ENCODE measurements around the gene COL6A3. TPM values are rescaled to one million over a fixed set of nuclear protein-coding genes. Genes with fewer than 3 reads are reported as not detected.

The COL6A3 gene
- total RNA-seq, 1 experiment from 2014 or later = 45.0 TPM

DNA sequence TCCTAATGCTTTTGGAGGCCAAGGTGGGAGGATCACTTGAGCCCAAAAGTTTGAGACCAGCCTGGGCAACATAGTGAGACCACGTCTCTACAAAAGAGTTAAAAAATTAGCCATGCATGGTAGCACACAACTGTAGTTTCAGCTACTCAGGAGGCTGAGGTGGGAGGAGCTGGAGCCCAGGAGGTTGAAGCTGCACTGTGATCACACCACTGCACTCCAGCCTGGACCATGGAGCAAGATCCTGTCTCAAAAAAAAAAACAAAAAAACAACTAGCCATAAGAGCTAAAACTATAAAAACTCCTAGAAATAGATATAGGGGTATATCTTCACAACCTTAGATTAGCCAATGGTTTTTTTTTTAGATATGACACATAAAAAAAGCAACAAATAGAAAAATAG, 16.9 kb upstream of the COL6A3 start:
- intact Hi-C loops (cut with micrococcal nuclease) = loop anchor here (5.0 kb wide), 1 partner anchor 56 kb away; the partner anchor contains the start of gene MLPH
- Histone ChIP-seq H4K20me1 (ENCODE audit: low read length) (no peaks in the 10 kb centered on the region), H3K79me2 (ENCODE audit: low read length) (peaks cover 30% of the 10 kb centered on the region), H3F3A (ENCODE audit: low read length, unreplicated experiment) (peaks cover 28% of the 10 kb centered on the region), H3K27ac (ENCODE audit: low read length) (peak overlapping the region; percentile 100), H3K9me2 (replicated peaks; ENCODE audit: low read length) (no peaks in the 10 kb centered on the region), H2AFZ (ENCODE audit: low read length) (no peak overlapping the region), H3K9me3 (ENCODE audit: low read length) (no peaks in the 10 kb centered on the region), H3K4me3 (ENCODE audit: low read length) (no peak overlapping the region), H3K9ac (ENCODE audit: low read length) (peak overlapping the region; percentile 87), H3K36me3 (ENCODE audit: low read depth, low read length) (no peaks in the 10 kb centered on the region), H3K4me1 (ENCODE audit: insufficient read depth, low read length) (peaks cover 62% of the 10 kb centered on the region), H3K27me3 (ENCODE audit: low read length) (no peaks in the 10 kb centered on the region), H3K4me2 (ENCODE audit: low read length) (peak overlapping the region; percentile 49)
- BruUV-seq (replicated peaks) = no TSS peak
- no peak for DNase-seq
- TF ChIP-seq, protein P1, sequence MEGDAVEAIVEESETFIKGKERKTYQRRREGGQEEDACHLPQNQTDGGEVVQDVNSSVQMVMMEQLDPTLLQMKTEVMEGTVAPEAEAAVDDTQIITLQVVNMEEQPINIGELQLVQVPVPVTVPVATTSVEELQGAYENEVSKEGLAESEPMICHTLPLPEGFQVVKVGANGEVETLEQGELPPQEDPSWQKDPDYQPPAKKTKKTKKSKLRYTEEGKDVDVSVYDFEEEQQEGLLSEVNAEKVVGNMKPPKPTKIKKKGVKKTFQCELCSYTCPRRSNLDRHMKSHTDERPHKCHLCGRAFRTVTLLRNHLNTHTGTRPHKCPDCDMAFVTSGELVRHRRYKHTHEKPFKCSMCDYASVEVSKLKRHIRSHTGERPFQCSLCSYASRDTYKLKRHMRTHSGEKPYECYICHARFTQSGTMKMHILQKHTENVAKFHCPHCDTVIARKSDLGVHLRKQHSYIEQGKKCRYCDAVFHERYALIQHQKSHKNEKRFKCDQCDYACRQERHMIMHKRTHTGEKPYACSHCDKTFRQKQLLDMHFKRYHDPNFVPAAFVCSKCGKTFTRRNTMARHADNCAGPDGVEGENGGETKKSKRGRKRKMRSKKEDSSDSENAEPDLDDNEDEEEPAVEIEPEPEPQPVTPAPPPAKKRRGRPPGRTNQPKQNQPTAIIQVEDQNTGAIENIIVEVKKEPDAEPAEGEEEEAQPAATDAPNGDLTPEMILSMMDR (conservative IDR thresholded peaks at IDR 0.05; ENCODE audit: low read depth, low read length) = no peak
- TF ChIP-seq EZH2phosphoT487 (IDR thresholded peaks at IDR 0.05; ENCODE audit: borderline replicate concordance, low read length) = no peak
- TF ChIP-seq EZH2 (IDR thresholded peaks at IDR 0.05; ENCODE audit: low read length, unreplicated experiment) = no peak
- no peak for ATAC-seq
- ChIA-PET CTCF (interaction anchor here (0.6 kb wide), 1 partner anchor 12 kb away, joined by 3 read pairs; no protein-coding TSS in a partner anchor), POLR2A (ENCODE audit: unreplicated experiment) (no interaction called here)

DNA sequence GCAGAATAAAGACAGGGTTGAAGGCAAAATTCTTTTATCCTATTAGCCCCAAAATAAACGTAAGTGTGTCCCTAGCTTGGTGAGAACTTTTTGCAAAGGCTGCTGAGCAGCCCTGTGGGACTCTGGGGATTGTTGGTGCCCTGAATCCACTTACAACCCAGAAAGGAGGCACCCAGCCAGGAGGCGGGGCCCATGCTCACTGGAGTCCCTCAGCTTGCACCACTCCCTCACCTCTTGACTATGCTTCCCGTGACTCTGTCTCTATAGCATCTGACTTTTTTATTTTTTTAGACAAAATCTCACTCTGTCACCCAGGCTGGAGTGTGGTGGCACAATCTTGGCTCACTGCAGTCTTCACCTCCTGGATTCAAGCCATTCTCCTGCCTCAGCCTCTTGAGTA, 15.8 kb upstream of the COL6A3 start:
- ATAC-seq (no peak), DNase-seq (no peak)
- H3K9me2 ChIP-seq (replicated peaks; ENCODE audit: low read length) = no peaks in the 10 kb centered on the region
- peaks cover 28% of the 10 kb centered on the region for H3F3A ChIP-seq (ENCODE audit: low read length, unreplicated experiment)
- no TSS peak for BruUV-seq (replicated peaks)
- no peaks in the 10 kb centered on the region for H3K36me3 ChIP-seq (ENCODE audit: low read depth, low read length)
- ChIA-PET CTCF (no interaction called here), POLR2A (ENCODE audit: unreplicated experiment) (interaction anchor here (0.5 kb wide), 1 partner anchor 52 kb away, joined by 3 read pairs; no protein-coding TSS in a partner anchor)
- no peak overlapping the region for H3K4me3 ChIP-seq (ENCODE audit: low read length)
- H3K9me3 ChIP-seq (ENCODE audit: low read length) = no peaks in the 10 kb centered on the region
- H3K79me2 ChIP-seq (ENCODE audit: low read length) = peaks cover 26% of the 10 kb centered on the region
- no peak overlapping the region for H3K4me2 ChIP-seq (ENCODE audit: low read length)
- intact Hi-C loops (cut with micrococcal nuclease) = loop anchor here (5.0 kb wide), 1 partner anchor 58 kb away; the partner anchor contains the start of gene MLPH
- TF ChIP-seq EZH2phosphoT487 (IDR thresholded peaks at IDR 0.05; ENCODE audit: borderline replicate concordance, low read length) (no peak), EZH2 (IDR thresholded peaks at IDR 0.05; ENCODE audit: low read length, unreplicated experiment) (no peak)
- H2AFZ ChIP-seq (ENCODE audit: low read length) = no peak overlapping the region
- H3K27me3 ChIP-seq (ENCODE audit: low read length) = no peaks in the 10 kb centered on the region
- peak overlapping the region; percentile 100 for H3K27ac ChIP-seq (ENCODE audit: low read length)
- H3K4me1 ChIP-seq (ENCODE audit: insufficient read depth, low read length) = peaks cover 51% of the 10 kb centered on the region
- no peaks in the 10 kb centered on the region for H4K20me1 ChIP-seq (ENCODE audit: low read length)
- peak overlapping the region; percentile 87 for H3K9ac ChIP-seq (ENCODE audit: low read length)

DNA sequence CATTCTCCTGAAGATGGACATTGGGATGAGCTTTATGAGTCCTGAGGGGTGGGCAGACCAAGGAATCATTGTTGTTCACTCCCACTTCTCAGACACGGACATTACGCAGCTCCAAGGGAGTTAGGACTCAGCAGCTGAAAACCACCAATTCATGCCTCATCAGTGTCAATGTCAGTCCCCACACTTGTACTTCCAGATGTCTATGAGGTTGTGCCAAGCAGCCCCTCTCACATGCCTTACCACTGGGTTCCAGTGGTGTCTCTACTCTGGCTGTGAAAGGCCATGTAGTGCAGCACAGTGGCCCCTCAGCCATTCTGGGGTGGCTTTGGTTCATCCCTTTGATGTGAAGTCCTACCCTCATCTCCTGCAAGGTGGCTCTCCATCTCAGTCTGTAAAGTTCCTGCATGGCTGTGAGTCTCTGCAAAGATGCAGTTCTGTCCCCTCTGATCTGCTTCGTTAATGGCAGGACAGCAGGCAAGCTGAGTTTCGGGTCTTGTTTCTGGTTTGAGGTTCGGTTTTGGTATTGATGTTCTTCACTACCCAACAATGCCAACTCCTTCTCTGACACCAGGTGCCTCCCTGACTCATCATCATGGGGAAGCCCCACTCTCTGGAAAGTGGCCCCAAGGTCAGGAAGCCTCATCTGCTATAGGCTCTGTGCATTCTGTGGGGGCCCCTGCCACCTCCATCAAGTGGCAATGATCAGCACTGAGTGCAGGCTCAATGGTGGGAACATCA, 14.0 kb upstream of the COL6A3 start:
- TF ChIP-seq, protein P1 (conservative IDR thresholded peaks at IDR 0.05; ENCODE audit: low read depth, low read length) = no peak
- no peak for TF ChIP-seq EZH2phosphoT487 (IDR thresholded peaks at IDR 0.05; ENCODE audit: borderline replicate concordance, low read length)
- Histone ChIP-seq H3K27me3 (ENCODE audit: low read length) (no peaks in the 10 kb centered on the region), H4K20me1 (ENCODE audit: low read length) (no peaks in the 10 kb centered on the region), H3K27ac (ENCODE audit: low read length) (no peak overlapping the region), H3K4me3 (ENCODE audit: low read length) (no peak overlapping the region), H3K9ac (ENCODE audit: low read length) (no peak overlapping the region), H3K36me3 (ENCODE audit: low read depth, low read length) (no peaks in the 10 kb centered on the region), H3K4me1 (ENCODE audit: insufficient read depth, low read length) (peaks cover 33% of the 10 kb centered on the region), H3K4me2 (ENCODE audit: low read length) (no peak overlapping the region), H3K79me2 (ENCODE audit: low read length) (peaks cover 22% of the 10 kb centered on the region), H3F3A (ENCODE audit: low read length, unreplicated experiment) (peaks cover 22% of the 10 kb centered on the region), H2AFZ (ENCODE audit: low read length) (no peak overlapping the region), H3K9me3 (ENCODE audit: low read length) (no peaks in the 10 kb centered on the region), H3K9me2 (replicated peaks; ENCODE audit: low read length) (no peaks in the 10 kb centered on the region)
- ATAC-seq = no peak
- ChIA-PET POLR2A (ENCODE audit: unreplicated experiment) (interaction anchor here (0.5 kb wide), 1 partner anchor 47 kb away, joined by 3 read pairs; no protein-coding TSS in a partner anchor), CTCF (no interaction called here)
- DNase-seq = no peak
- intact Hi-C loops (cut with micrococcal nuclease) = no loop called here
- BruUV-seq (replicated peaks) = no TSS peak

Measured in PC-3 (cell line).